ENCODE results near the gene FAM216B. TPM values are rescaled to one million over a fixed set of nuclear protein-coding genes. Genes with fewer than 3 reads are reported as not detected.
"Not testable (repeated sequence)": the region's sequence is repeated elsewhere in the genome, so short reads cannot be mapped to it uniquely, and the experiment has no call there.

The FAM216B gene
- total RNA-seq, 1 experiment from 2014 or later = not detected

- no peak for DNase-seq (ENCODE audit: low spot score)
Measured at GRCh38 chr13:42780044-42780443, 1.3 kb upstream of the FAM216B start.

DNA sequence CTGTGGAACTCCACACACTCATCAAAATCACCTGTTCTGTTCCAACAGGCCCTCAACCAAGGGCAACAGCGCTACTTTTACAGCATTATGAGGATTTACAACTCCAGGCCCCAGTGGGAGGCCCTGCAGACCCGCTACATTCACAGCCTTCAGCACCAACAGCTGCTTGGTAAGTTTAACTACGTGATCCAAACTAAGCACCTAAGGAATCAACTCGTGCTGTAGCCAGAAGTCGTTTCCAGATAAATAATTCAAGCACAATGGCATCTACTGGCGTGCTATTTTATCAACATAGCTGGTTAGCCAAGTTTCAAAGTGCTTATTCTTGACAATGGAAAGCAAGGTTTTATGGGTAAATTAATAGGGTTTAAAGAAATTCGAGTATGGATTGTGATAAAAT is 5.3 kb downstream of the FAM216B start:
- DNase-seq (ENCODE audit: low spot score) = no peak

GRCh38 chr13:42788601-42789000 is 7.2 kb downstream of the FAM216B start:
- DNase-seq (ENCODE audit: low spot score) = no peak

DNA sequence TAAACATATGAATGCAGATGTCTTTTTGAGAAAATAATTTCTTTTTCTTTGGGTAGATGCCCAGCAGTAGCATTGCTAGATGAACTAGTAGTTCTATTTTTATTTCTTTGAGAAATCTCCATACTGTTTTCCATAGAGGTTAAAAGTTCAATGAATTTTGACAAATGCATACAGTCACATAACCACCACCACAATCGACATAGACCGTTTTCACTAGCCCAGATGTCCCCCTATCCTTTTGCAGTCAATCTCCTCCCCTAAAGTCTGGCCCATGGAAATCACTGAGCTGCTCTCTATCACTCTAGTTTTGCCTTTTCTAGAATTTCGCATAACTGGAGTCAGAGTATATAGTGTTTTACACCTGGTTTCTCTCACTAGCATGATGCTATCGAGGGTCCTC is 10.8 kb downstream of the FAM216B start:
- no peak for DNase-seq (ENCODE audit: low spot score)

DNA sequence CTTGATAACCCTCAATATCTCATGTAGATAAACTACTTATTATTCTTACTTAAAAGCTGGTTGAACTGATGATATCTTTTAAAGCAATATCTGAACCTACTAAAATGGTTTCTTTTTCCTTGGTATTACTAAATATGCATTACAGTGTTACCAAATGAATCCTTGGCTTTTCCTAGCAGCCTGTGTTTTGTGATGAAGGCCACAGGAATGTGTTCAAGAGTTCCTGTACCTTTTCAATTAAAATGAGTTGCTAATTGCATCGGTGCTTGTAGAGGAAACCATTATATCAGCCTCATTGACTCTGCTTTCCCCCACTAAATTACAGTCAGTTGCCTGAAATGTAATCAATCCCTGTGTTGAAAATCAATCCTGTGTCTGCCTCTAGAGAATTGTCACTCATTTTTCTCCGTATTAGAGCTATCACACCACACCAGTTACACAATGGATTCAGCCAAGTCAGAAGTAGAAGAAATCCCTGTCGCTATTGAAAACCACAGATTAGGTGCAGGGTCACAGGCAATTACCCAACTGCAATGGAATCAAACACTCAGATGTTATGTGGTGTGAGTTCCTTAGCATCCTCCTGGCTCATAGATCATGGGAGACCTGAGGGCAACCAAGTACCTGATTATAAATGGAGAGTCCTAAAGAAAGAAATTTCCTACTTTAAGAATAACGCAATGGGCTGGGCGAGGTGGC is 13.3 kb downstream of the FAM216B start:
- DNase-seq (ENCODE audit: low spot score) = no peak

- no peak for DNase-seq (ENCODE audit: low spot score)
Measured at GRCh38 chr13:42795666-42796065, 14.3 kb downstream of the FAM216B start.

DNA sequence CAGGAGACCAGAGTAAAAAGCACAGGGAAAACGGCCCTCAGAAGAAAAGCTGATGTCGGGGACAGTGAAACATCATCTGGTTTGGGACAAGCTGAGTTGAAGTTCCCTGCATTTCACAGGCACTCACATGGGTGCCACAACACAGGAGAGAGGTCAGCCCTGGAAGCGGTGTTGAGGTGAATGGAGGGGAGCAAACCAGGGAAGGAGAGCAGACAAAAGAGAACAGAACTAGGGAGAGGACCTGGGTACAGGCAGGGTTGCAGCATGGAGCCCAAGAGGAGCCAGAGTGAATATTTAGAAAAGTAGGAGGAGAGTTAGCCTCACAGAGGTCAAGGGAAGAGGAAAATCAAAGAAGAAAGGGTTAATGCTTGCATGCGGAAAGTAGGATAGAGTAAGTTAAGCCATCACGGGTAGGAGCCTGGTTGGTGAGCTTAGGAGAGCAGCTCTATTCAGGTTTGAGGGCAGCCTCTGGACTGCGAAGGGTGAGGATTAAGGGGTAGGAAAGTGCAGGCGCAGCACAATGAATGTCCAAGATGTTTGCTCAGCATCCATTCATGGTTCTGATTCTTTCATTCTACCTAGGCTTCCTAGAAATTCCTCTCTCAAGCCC is 15.5 kb downstream of the FAM216B start:
- no peak for DNase-seq (ENCODE audit: low spot score)

DNA sequence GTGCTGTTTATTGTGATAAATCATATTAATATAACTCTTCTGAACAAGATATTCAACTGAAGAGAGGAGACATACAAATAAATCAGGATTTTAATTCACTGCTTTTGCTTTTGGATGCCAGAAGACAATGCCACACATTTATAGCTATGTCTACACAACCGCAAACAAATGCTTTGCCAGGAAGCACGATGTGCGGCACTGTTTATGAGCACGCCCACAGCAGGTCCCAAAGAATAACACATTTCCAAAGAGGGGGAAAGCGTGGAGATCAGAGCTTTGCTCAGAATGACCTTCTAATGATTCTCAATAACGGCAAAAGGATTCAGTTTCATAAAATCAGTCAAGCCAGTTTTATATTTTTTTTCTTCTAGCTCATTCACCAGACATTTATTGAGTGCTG is 16.7 kb downstream of the FAM216B start:
- no peak for DNase-seq (ENCODE audit: low spot score)

DNA sequence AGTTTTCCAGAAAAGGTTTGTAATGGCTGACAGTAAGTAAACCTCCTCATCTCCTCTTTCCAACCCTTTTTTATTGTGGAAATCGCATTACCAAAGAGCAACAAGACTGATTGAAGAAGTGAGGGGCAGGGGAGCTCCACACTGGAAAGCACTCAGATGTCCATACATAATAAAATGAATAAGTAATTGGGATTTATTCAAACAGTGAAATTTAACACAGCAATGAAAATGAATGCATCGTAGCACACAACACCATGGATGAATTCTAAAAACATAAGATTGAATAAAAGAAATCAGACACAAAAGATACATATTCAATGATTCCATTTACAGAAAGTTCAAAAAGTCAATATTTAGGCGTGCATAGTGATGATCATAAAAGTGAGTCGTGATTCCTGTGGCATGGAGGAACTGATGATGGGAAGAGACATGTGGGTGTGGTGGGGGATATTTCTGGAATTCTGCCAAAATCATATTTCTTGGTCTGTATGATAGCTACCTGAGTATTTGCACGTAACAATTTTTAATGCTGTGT is 18.8 kb downstream of the FAM216B start:
- DNase-seq (ENCODE audit: low spot score) = no peak

GRCh38 chr13:42803563-42804204 is 22.3 kb downstream of the FAM216B start:
- peak; percentile 60 for DNase-seq (ENCODE audit: low spot score)

DNA sequence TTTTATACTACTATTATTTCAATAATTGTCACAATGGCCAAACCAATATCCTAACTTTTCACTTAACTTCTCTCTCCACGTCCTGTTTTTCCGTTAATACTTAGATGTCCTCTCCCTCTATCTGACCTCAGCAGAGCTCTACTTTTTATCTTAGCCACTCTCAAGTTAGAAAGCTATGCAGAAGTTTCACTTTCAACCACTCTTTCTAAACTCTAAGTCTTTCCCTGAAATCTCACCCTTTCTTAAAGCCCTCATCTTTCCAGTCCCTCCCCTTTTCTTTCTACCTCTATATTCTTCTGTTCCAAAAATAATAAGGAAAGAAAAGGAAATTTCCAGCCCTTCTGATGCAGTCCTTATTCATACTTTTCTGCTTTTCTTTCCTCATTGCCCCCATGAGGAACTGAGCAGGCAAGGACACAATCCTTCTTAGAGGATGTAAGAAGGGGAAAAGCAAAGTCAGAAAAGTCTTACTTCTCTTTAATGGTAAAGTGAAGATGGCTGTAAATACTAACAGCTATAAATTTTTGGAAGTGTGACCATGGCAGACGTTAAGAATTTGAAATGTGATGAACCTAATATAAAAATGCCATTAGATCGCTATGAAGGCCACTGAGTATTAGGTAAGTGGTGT is 23.0 kb downstream of the FAM216B start:
- DNase-seq (ENCODE audit: low spot score) = no peak

DNA sequence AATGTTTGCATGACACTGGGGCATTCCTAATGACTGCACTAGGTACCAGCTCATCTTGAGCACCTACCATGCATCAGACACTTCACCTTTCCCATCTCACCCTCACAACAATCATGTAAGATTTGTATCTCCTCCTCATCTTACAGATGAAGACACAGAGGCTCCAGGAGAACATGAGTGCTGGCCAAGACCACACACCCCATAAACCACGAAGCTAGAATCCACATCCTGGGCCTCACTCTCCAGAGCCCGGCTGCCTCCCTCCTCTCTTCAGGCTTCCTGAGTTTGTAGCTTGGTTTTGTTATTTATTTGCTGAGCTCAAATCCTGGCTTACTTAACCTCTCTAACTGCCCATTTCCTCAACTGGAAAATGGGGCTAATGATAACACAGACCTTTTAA is 25.9 kb downstream of the FAM216B start:
- DNase-seq (ENCODE audit: low spot score) = peak; percentile 8

GRCh38 chr13:42807866-42808265 is 26.5 kb downstream of the FAM216B start:
- peak; percentile 36 for DNase-seq (ENCODE audit: low spot score)

- no peak for DNase-seq (ENCODE audit: low spot score)
Measured at GRCh38 chr13:42808341-42808940, 27.1 kb downstream of the FAM216B start.

DNA sequence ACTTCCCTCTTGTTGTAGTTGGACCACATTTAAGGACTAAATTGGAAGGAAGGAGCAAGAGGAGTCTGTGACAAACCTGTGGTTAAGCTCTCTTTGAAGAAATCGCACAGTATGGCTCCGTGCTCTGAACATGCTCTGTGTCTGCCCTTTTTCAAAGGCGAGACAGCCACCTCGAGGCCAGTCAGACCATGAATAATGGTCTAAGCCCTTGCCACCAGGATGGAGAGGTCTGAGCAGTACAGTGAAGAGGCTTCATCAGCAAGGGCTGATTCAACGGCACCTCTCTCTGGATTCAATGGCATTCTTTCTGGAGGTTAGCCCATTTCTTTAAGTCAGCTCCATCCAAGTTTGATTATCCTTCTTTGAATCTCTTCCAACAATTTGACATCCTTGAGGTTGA is 30.9 kb downstream of the FAM216B start:
- DNase-seq (ENCODE audit: low spot score) = no peak

GRCh38 chr13:42814868-42815267 is 33.5 kb downstream of the FAM216B start:
- peak; percentile 38 for DNase-seq (ENCODE audit: low spot score)

DNA sequence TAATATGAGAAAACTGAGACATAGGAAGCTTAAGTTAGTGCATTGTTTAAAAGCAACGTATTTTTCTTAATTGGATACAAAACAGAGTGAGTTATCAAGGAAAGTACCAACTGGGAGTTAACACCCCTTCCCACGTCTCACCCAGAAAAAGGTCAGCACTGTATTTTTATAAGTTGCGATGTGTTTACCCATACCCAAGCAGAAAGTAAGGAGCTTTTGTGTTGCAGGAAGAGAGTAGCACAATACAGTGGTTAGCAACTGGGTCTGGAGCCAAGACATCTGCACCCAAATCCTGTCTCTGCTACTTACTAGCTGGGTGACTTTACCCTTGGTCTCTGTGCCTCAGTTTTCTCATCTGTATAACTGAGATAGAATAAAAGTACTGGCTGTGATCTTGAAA is 34.3 kb downstream of the FAM216B start:
- peak; percentile 8 for DNase-seq (ENCODE audit: low spot score)

GRCh38 chr13:42816538-42816937 is 35.2 kb downstream of the FAM216B start:
- no peak for DNase-seq (ENCODE audit: low spot score)

DNA sequence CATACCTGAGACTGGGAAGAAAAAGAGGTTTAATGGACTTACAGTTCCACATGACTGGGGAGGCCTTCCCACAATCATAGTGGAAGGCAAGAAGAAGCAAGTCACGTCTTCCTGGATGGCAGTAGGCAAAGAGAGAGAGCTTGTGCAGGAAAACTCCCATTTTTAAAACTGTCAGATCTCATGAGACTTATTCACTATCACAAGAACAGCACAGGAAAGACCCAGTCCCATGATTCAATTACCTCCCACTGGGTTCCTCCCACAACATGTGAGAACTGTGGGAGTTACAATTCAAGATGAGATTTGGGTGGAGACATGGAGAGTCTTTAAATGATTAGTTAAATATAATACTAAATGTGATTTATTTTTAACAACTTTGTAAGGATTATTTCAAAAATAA is 38.3 kb downstream of the FAM216B start:
- DNase-seq (ENCODE audit: low spot score) = not testable (repeated sequence)

DNA sequence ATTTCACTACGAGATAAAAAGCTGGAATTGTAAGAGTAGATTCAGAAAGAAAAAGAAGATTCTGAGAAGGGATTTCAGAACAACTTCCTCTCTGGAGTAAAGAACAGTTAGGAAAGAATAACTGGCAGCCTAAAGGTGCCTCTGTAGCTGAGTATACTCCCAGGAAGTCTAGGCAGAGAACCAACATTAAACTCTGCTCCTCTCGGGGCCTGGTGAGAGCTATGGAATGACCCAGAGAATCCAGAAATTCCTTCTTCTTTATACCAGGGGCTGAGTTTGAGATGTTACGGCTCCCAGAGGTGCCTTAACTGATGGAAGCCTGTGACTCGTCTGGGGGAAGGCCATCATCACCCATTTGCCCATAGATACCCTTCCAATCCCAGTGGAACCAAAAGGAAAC is 39.1 kb downstream of the FAM216B start:
- DNase-seq (ENCODE audit: low spot score) = no peak

DNA sequence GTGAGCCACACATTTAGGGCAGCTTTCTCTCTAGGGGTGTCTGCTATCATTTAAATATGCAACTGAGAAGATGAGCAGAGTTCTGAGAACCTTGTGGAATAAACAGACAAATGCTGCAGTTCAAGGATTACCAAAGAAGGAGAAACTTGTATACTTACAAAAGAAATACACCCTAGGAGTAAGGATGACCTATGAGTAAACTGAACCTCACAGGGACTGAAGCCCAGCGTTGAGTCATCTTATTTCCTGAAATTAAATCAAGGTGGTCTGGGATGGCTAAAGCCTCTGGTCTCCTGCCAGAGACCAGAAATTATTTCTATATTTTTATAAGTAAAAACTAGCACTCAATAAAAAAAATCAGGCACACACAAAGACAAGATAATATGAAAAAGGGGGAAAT is 40.1 kb downstream of the FAM216B start:
- peak; percentile 41 for DNase-seq (ENCODE audit: low spot score)

Data from H4 (cell line).